ENCODE results near the gene AIP. TPM values are rescaled to one million over a fixed set of nuclear protein-coding genes. Genes with fewer than 3 reads are reported as not detected.

Gene AIP
- total and polyA plus RNA-seq, 2 donors (not counting 3 experiments of a cell fraction or from before 2014, with no cell fraction given): 46.3 to 114 TPM

DNA sequence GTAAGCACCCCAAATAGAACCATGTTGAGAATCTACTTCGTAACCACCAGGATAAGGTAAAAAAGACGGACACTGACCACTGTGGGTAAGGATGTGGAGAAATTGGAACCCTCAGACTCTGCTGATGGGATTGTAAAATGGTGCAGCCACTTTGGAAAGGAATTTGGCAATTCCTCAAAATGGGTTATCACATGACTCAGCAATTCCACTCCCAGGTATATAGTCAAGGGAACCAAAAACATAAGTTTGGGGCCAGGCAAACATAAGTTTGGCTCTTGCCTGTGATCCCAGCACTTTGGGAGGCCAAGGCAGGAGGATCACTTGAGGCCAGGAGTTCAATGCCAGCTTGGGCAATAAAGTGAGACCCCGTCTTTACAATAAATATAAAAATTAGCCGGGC, 45.5 kb downstream of the AIP start:
- H3K9me3 ChIP-seq (replicated peaks; ENCODE audit: control insufficient read depth, insufficient read depth, low read length): no peaks in the 10 kb centered on the region
- TF ChIP-seq POLR2A (IDR thresholded peaks at IDR 0.05; ENCODE audit: low read depth, low read length) (no peak), POLR2AphosphoS5 (IDR thresholded peaks at IDR 0.05; ENCODE audit: insufficient read depth, low read depth, low read length) (no peak), EZH2 (IDR thresholded peaks at IDR 0.05; ENCODE audit: borderline replicate concordance, low read depth, low read length, severe bottlenecking) (no peak), MYC (IDR thresholded peaks at IDR 0.05; ENCODE audit: low read depth, low read length) (no peak), FOS (IDR thresholded peaks at IDR 0.05; ENCODE audit: borderline replicate concordance, insufficient read depth, low read length) (no peak), MAX (IDR thresholded peaks at IDR 0.05; ENCODE audit: insufficient read depth, insufficient read length) (no peak), JUN (IDR thresholded peaks at IDR 0.05; ENCODE audit: borderline replicate concordance, insufficient read depth, insufficient read length, low read depth) (no peak)
- H4K20me1 ChIP-seq (replicated peaks; ENCODE audit: control insufficient read depth, extremely low read depth, insufficient read depth, low read length): no peaks in the 10 kb centered on the region
- no peaks in the 10 kb centered on the region for H3K36me3 ChIP-seq (ENCODE audit: control insufficient read depth in 2 of 2, extremely low read depth in 1 of 2, insufficient read depth in 2 of 2, low read length in 2 of 2)
- no peaks in the 10 kb centered on the region for H3K27me3 ChIP-seq (ENCODE audit: control insufficient read depth in 2 of 2, insufficient read depth in 2 of 2, low read length in 2 of 2)
- H3K4me3 ChIP-seq (replicated peaks in 1 of 3; ENCODE audit: insufficient read depth in 1 of 3, low read depth in 1 of 3, low read length in 3 of 3): no peak overlapping the region
- no peak overlapping the region for H2AFZ ChIP-seq (ENCODE audit: low read depth, low read length)
- intact Hi-C loops (cut with micrococcal nuclease): no loop called here
- no peak overlapping the region for H3K9ac ChIP-seq (replicated peaks; ENCODE audit: extremely low read depth, insufficient read depth, low read length)
- FAIRE-seq (no peak), DNase-seq (ENCODE audit: low read depth, low spot score) (no peak)
- H3K4me1 ChIP-seq (ENCODE audit: control insufficient read depth, extremely low read depth, insufficient read depth, low read length): no peaks in the 10 kb centered on the region
- dilution Hi-C loops (cut with MboI; ENCODE audit: extremely low pct_ligation_motif_present, low sequenced_read_pairs): no loop called here
- CTCF ChIA-PET: no interaction called here
- no peak overlapping the region for H3K4me2 ChIP-seq (ENCODE audit: insufficient read depth, low read length)
- no peak overlapping the region for H3K27ac ChIP-seq (ENCODE audit: insufficient read depth, low read depth, low read length)
- H3K9me1 ChIP-seq (replicated peaks; ENCODE audit: control insufficient read depth, extremely low read depth, insufficient read depth, low read length): no peaks in the 10 kb centered on the region
- POLR2A ChIA-PET: no interaction called here
- no peaks in the 10 kb centered on the region for H3K79me2 ChIP-seq (ENCODE audit: control insufficient read depth, insufficient read depth, low read length)
- BruUV-seq (replicated peaks): no TSS peak

DNA sequence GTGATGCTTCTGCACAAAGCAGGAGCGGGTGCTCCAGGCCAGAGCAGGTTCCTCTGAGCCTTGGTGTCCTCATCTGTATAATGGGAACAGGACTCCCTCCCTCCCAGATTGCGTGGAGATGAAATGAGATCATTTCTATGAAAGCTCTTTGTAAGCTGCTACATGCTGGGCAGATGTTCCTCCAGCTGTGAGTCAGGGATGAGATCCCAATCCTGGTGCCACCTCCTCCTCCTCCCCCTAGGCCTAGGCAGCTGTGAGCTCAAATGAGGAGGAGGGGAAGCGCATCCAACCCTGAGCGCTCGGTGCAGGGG, 47.4 kb downstream of the AIP start:
- dilution Hi-C loops (cut with MboI; ENCODE audit: extremely low pct_ligation_motif_present, low sequenced_read_pairs): no loop called here
- intact Hi-C loops (cut with micrococcal nuclease): no loop called here

More for the DNA sequence above, 47.4 kb downstream of the AIP start:
- BruUV-seq (replicated peaks): no TSS peak
- no peaks in the 10 kb centered on the region for H3K36me3 ChIP-seq (ENCODE audit: control insufficient read depth in 2 of 2, extremely low read depth in 1 of 2, insufficient read depth in 2 of 2, low read length in 2 of 2)
- no peaks in the 10 kb centered on the region for H3K4me1 ChIP-seq (ENCODE audit: control insufficient read depth, extremely low read depth, insufficient read depth, low read length)
- DNase-seq (ENCODE audit: low read depth, low spot score) (no peak), FAIRE-seq (no peak)
- H3K9ac ChIP-seq (replicated peaks; ENCODE audit: extremely low read depth, insufficient read depth, low read length): no peak overlapping the region
- H3K27me3 ChIP-seq (ENCODE audit: control insufficient read depth in 2 of 2, insufficient read depth in 2 of 2, low read length in 2 of 2): no peaks in the 10 kb centered on the region
- TF ChIP-seq EZH2 (IDR thresholded peaks at IDR 0.05; ENCODE audit: borderline replicate concordance, low read depth, low read length, severe bottlenecking) (no peak), POLR2A (IDR thresholded peaks at IDR 0.05; ENCODE audit: low read depth, low read length) (no peak), MYC (IDR thresholded peaks at IDR 0.05; ENCODE audit: low read depth, low read length) (no peak), JUN (IDR thresholded peaks at IDR 0.05; ENCODE audit: borderline replicate concordance, insufficient read depth, insufficient read length, low read depth) (no peak), CTCF (IDR thresholded peaks at IDR 0.05; ENCODE audit: extremely low read depth in 1 of 2, insufficient read depth in 1 of 2, low read depth in 1 of 2, low read length in 2 of 2) (no peak), POLR2AphosphoS5 (IDR thresholded peaks at IDR 0.05; ENCODE audit: insufficient read depth, low read depth, low read length) (no peak), FOS (IDR thresholded peaks at IDR 0.05; ENCODE audit: borderline replicate concordance, insufficient read depth, low read length) (no peak), GATA2 (IDR thresholded peaks at IDR 0.05; ENCODE audit: insufficient read depth, insufficient read length, low read depth, low read length) (no peak), MAX (IDR thresholded peaks at IDR 0.05; ENCODE audit: insufficient read depth, insufficient read length) (no peak)
- no peaks in the 10 kb centered on the region for H3K79me2 ChIP-seq (ENCODE audit: control insufficient read depth, insufficient read depth, low read length)
- H3K4me2 ChIP-seq (ENCODE audit: insufficient read depth, low read length): no peak overlapping the region
- ChIA-PET POLR2A (no interaction called here), CTCF (interaction anchor here (1.0 kb wide), 1 partner anchor 15 kb away, joined by 3 read pairs; no protein-coding TSS in a partner anchor)
- no peak overlapping the region for H3K27ac ChIP-seq (ENCODE audit: insufficient read depth, low read depth, low read length)
- H3K4me3 ChIP-seq (replicated peaks in 1 of 3; ENCODE audit: insufficient read depth in 1 of 3, low read depth in 1 of 3, low read length in 3 of 3): no peak overlapping the region
- H4K20me1 ChIP-seq (replicated peaks; ENCODE audit: control insufficient read depth, extremely low read depth, insufficient read depth, low read length): no peaks in the 10 kb centered on the region
- H2AFZ ChIP-seq (ENCODE audit: low read depth, low read length): no peak overlapping the region
- peaks cover 3% of the 10 kb centered on the region for H3K9me3 ChIP-seq (replicated peaks; ENCODE audit: control insufficient read depth, insufficient read depth, low read length)
- H3K9me1 ChIP-seq (replicated peaks; ENCODE audit: control insufficient read depth, extremely low read depth, insufficient read depth, low read length): no peaks in the 10 kb centered on the region

Measured in endothelial cell of umbilical vein (primary cell).